SH-SY5Y (cell line): ENCODE data around the gene ZNF454.

Source experiments
- GATA2 ChIP-seq: IDR thresholded peaks from 2 replicates; pipeline ENCODE4 v1.6.1; 2011; ENCODE audit warnings: mild to moderate bottlenecking, low read depth, low read length
- GATA3 ChIP-seq: IDR thresholded peaks from 2 replicates; pipeline ENCODE4 v1.6.1; 2011; ENCODE audit warnings: low read depth, mild to moderate bottlenecking, low read length, moderate library complexity

DNA sequence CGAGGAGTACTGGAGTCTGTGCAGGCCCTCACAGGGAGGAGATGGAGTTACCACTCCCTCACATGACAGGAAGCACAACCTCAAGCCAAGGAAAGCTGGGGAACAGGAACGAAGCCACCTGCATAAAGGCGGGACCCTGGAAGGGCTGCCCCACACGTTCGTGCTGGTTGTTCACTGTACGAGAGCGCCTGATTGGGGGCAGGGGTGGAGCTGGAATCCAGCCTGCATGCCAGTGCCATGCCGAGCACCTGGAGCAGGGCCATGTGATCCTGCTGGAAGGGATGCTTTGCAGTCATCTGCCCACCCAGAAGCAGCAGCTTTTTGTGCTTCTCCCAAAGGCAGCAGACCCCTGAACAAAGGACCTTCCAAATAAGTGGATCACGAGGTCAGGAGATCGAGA lies 42.7 kb downstream of the ZNF454 start:
- TF ChIP-seq GATA2 (no peak), GATA3 (no peak)
